ENCODE results near the gene CTNNA2.

DNA sequence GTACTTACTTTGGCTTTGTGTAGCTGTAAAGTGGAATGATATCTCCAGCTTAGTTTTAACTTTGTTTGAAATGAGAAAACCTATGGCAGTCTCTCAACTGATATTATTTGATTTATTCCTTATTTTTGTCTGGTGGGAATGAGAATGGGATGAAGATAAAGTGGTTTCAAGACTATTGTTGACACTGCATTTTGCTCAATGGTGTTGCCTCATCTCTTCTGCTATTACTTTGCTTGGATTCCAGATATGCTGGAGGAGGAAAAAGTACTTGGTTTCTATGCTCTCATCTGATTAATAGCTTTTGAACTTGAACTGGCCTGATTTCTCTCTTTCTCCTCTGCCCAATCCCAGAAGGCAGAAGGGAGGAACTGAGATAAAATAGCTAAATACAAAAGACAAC lies 198.2 kb downstream of the CTNNA2 start:
- TF ChIP-seq, protein P1, sequence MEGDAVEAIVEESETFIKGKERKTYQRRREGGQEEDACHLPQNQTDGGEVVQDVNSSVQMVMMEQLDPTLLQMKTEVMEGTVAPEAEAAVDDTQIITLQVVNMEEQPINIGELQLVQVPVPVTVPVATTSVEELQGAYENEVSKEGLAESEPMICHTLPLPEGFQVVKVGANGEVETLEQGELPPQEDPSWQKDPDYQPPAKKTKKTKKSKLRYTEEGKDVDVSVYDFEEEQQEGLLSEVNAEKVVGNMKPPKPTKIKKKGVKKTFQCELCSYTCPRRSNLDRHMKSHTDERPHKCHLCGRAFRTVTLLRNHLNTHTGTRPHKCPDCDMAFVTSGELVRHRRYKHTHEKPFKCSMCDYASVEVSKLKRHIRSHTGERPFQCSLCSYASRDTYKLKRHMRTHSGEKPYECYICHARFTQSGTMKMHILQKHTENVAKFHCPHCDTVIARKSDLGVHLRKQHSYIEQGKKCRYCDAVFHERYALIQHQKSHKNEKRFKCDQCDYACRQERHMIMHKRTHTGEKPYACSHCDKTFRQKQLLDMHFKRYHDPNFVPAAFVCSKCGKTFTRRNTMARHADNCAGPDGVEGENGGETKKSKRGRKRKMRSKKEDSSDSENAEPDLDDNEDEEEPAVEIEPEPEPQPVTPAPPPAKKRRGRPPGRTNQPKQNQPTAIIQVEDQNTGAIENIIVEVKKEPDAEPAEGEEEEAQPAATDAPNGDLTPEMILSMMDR (IDR thresholded peaks at IDR 0.05; ENCODE audit: borderline replicate concordance, extremely low read depth, low read length, poor library complexity, severe bottlenecking) = no peak
- no peak for TF ChIP-seq EZH2 (IDR thresholded peaks at IDR 0.05; ENCODE audit: borderline replicate concordance, low read depth, low read length, severe bottlenecking)
